ENCODE results near the gene HOXB13.

The HOXB13 gene

DNA sequence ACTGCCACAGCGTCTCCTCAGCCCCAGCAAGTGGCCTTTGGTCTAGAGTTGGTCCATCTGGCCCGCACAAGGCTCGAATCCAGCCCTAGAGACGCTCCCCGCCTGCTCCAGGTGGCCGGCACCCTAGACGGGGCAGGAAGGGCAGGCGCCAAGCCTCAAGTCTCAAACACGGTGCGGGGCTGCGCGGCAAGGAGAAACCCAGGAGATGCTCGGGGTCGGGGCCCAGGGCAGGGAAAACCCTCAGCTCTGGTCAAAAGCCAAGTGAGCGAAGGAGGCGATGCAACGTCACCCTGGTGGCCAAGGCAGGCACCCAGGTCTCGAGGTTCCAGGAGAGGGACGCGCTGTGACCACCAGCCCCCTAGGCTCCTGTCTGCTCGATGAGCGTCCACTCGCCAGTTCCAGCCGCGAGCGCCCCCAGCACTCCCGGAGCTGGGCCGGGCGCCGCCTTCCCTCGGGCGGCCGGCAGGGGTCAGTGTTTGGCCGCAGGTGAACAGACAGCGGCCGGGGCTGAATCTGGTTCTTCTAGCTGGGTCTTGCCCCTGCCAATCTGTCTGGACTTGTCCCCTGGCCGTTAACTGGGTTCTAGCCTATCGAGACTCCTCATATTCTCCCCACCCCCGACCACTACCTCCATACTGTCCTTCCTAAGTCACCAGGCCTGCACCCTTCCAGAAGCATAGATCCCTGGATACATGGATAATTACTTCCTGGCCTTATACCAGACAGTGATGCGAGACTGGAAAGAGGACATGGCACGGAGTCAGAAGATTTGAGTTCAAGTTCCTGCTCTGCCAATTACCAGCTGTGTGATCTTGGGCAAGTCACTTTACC is 50.2 kb downstream of the HOXB13 start:
- Histone ChIP-seq H3K27me3 (ENCODE audit: control insufficient read depth in 5 of 5, insufficient read depth in 4 of 5, low read length in 5 of 5) (peaks cover 8 to 26% (median 20%) of the 10 kb centered on the region in 5 donors), H3K4me3 (ENCODE audit: low read depth in 1 of 5, low read length in 5 of 5) (peak overlapping the region in 1 of 5 donors; percentile 13)

DNA sequence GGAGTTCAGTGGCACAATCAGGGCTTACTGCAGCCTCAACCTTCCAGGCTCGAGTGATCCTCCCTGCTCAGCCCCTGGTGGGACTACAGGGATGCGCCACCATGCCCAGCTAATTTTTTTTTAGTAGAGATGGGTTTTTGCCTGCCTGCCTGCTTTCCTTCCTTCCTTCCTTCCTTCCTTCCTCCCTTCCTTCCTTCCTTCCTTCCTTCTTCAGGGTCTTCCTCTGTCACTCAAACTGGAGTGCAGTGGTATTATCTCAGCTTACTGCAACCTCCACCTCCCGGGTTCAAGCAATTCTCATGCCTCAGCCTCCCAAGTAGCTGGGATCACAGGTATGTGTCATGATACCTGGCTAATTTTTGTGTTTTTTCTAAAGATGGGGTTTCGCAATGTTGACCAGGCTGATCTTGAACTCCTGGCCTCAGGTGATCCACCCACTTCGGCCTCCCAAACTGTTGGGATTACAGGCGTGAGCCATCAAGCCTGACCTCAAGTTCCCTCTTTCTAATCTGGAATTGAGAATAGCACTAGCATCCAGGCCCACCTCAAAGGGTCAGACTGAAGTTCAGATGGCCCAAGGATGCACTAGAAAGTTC is 51.5 kb downstream of the HOXB13 start:
- no peaks in the 10 kb centered on the region for H3K36me3 ChIP-seq (ENCODE audit: control insufficient read depth in 5 of 5, insufficient read depth in 5 of 5, low read length in 5 of 5)

More for the DNA sequence above, 50.2 kb downstream of the HOXB13 start:
- H3K27ac ChIP-seq (ENCODE audit: low read depth, low read length) = no peak overlapping the region
- H3K36me3 ChIP-seq (ENCODE audit: control insufficient read depth in 5 of 5, insufficient read depth in 5 of 5, low read length in 5 of 5) = no peaks in the 10 kb centered on the region
- H3K4me1 ChIP-seq (ENCODE audit: control insufficient read depth in 5 of 5, insufficient read depth in 5 of 5, low read length in 5 of 5) = peaks cover 0 to 6% (median 4%) of the 10 kb centered on the region in 5 donors
- no peaks in the 10 kb centered on the region for H3K9me3 ChIP-seq (ENCODE audit: control insufficient read depth in 5 of 5, low read length in 5 of 5)
- peak overlapping the region in 1 of 5 donors; percentile 57 for H3K9ac ChIP-seq (ENCODE audit: low read length in 5 of 5)

More for the DNA sequence above, 51.5 kb downstream of the HOXB13 start:
- no peak overlapping the region for H3K4me3 ChIP-seq (ENCODE audit: low read depth in 1 of 5, low read length in 5 of 5)
- H3K9me3 ChIP-seq (ENCODE audit: control insufficient read depth in 5 of 5, low read length in 5 of 5) = no peaks in the 10 kb centered on the region
- peaks cover 8 to 23% (median 20%) of the 10 kb centered on the region in 5 donors for H3K27me3 ChIP-seq (ENCODE audit: control insufficient read depth in 5 of 5, insufficient read depth in 4 of 5, low read length in 5 of 5)
- no peak overlapping the region for H3K27ac ChIP-seq (ENCODE audit: low read depth, low read length)
- no peak overlapping the region for H3K9ac ChIP-seq (ENCODE audit: low read length in 5 of 5)
- H3K4me1 ChIP-seq (ENCODE audit: control insufficient read depth in 5 of 5, insufficient read depth in 5 of 5, low read length in 5 of 5) = peaks cover 0 to 9% (median 6%) of the 10 kb centered on the region in 5 donors
